ENCODE measurements around the gene HOXB4. TPM values are rescaled to one million over a fixed set of nuclear protein-coding genes. Genes with fewer than 3 reads are reported as not detected.

The HOXB4 gene
- total RNA-seq, 1 experiment from 2014 or later, result 0.22 TPM

DNA sequence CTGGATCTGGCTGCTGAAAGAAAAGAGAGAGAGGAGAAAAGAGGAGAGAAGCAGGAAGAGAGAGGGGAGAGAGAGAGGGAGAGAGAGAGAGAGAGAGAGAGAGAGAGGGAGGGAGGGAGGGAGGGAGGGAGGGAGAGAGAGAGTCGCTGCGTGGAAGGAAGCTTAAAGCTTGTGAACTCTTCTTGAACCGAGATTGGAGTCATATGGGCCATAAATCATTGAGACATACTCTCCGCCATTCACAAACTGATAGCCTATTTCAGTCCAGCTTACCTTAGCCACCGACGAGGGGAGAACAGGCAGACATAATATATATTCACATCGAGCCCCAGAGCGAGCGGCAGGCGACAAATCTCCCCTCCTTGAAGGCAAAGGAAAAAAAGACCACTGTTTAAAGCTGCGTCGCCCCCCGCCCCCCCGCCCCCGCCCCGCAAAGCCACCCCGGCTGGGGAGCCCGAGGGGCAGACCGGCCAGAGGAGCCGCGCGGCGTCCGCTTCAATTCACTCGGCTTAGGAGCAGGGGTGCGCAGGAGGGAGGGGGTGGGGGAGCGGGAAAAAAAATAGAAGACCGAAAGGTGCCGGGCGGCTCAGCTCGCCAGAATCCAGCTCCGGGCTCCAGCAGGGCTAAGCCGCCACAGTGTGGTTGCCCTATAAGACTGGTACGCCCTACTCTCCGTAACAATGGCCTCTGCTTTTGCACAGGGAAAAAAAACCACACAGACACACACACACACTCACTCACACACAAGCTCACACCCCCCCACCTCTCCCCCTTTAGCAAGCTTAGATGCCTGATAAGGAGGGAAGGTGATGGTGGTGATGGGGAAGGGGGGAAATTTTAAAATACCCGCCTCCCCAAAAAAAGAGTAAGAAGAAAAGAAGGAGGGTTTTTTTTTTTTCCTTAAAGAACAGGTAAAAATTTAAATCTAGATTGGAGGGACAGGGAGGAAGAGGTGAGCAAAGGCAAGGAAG is 22.6 kb downstream of the HOXB4 start:
- POLR2A ChIA-PET (ENCODE audit: unreplicated experiment), result interaction anchor here (0.5 to 0.6 kb wide), 2 partner anchors 16 to 507 kb away, joined by 3 to 9 read pairs; no protein-coding TSS in a partner anchor
- no peaks in the 10 kb centered on the region for H3F3A ChIP-seq (ENCODE audit: low read length, unreplicated experiment)
- no peaks in the 10 kb centered on the region for H3K27me3 ChIP-seq (ENCODE audit: low read length)
- H3K4me1 ChIP-seq (ENCODE audit: insufficient read depth, low read length), result peaks cover 25% of the 10 kb centered on the region
- H2AFZ ChIP-seq (ENCODE audit: low read length), result peak overlapping the region; percentile 71
- peak overlapping the region; percentile 67 for H3K4me3 ChIP-seq (ENCODE audit: low read length)
- ATAC-seq (peak; percentile 72), DNase-seq (peak; percentile 72)
- H3K4me2 ChIP-seq (ENCODE audit: low read length), result peak overlapping the region; percentile 92
- TF ChIP-seq EZH2phosphoT487 (IDR thresholded peaks at IDR 0.05; ENCODE audit: borderline replicate concordance, low read length) (no peak), EZH2 (IDR thresholded peaks at IDR 0.05; ENCODE audit: low read length, unreplicated experiment) (no peak)
- TF ChIP-seq, protein P1, sequence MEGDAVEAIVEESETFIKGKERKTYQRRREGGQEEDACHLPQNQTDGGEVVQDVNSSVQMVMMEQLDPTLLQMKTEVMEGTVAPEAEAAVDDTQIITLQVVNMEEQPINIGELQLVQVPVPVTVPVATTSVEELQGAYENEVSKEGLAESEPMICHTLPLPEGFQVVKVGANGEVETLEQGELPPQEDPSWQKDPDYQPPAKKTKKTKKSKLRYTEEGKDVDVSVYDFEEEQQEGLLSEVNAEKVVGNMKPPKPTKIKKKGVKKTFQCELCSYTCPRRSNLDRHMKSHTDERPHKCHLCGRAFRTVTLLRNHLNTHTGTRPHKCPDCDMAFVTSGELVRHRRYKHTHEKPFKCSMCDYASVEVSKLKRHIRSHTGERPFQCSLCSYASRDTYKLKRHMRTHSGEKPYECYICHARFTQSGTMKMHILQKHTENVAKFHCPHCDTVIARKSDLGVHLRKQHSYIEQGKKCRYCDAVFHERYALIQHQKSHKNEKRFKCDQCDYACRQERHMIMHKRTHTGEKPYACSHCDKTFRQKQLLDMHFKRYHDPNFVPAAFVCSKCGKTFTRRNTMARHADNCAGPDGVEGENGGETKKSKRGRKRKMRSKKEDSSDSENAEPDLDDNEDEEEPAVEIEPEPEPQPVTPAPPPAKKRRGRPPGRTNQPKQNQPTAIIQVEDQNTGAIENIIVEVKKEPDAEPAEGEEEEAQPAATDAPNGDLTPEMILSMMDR (conservative IDR thresholded peaks at IDR 0.05; ENCODE audit: low read depth, low read length), result no peak
- H3K27ac ChIP-seq (ENCODE audit: low read length), result peak overlapping the region; percentile 35; the same call in 1 of the 2 replicates
- no TSS peak for BruUV-seq (replicated peaks)
- H3K36me3 ChIP-seq (ENCODE audit: low read depth, low read length), result no peaks in the 10 kb centered on the region
- H3K9me2 ChIP-seq (replicated peaks; ENCODE audit: low read length), result no peaks in the 10 kb centered on the region
- peak overlapping the region; percentile 68 for H3K9ac ChIP-seq (ENCODE audit: low read length)
- no peaks in the 10 kb centered on the region for H3K9me3 ChIP-seq (ENCODE audit: low read length)
- CTCF ChIA-PET, result interaction anchor here (0.6 to 1.1 kb wide), 4 partner anchors 50 to 420 kb away, joined by 4 to 10 read pairs (median 5); no protein-coding TSS in a partner anchor
- intact Hi-C loops (cut with micrococcal nuclease), result loop anchor here (5.0 kb wide), 1 partner anchor 58 kb away; no protein-coding TSS in a partner anchor
- no peaks in the 10 kb centered on the region for H4K20me1 ChIP-seq (ENCODE audit: low read length)
- no peaks in the 10 kb centered on the region; the same call in 1 of the 2 replicates for H3K79me2 ChIP-seq (ENCODE audit: low read length)

DNA sequence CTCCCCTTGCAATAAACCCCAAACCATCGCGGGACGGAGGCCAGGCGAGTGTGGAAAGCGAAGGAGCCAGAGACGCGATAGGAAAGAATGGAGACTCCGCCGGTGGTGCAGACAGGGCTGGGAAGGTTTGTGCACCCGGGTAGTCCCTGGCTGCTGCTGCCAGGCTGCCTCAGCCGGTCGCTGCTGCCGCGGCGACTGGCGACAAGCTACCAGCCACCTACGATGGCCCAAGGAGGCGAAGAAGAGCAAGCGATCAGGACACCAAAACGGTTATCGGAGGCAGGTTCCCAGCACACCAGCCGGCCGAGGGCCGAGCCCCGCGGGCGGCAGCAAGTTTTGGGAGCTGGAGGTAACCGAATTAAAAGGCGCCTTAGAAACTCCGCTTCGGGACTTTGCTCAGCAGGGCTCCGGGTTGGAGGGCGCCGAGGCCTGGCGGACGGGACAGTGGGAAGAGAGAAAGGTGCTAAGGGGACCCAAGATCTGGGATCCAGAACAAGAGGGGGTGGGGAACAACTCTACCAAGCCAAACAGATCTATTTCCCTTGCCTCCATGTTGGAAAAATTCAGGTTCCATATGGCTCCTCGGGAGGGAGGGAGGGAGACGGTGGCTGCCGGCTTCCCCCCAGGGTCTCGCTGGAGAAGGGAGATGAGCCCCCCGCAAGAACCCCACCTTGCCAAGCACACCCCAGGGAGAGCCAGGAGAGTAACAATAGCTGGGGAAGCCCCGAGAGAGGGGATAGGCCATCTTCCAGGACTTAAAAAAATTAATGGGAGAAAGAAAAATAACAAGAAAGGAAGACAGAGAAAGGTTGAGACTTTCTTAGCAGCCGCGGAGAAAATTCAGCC is 23.5 kb downstream of the HOXB4 start:
- Histone ChIP-seq H3K27ac (ENCODE audit: low read length) (0 out of 2 replicates have a peak overlapping the region, but pooled peaks have one; percentile 8), H3K36me3 (ENCODE audit: low read depth, low read length) (no peaks in the 10 kb centered on the region), H3F3A (ENCODE audit: low read length, unreplicated experiment) (no peaks in the 10 kb centered on the region), H3K79me2 (ENCODE audit: low read length) (no peaks in the 10 kb centered on the region; the same call in 1 of the 2 replicates), H3K27me3 (ENCODE audit: low read length) (no peaks in the 10 kb centered on the region), H3K9me3 (ENCODE audit: low read length) (no peaks in the 10 kb centered on the region), H3K9me2 (replicated peaks; ENCODE audit: low read length) (no peaks in the 10 kb centered on the region), H3K4me1 (ENCODE audit: insufficient read depth, low read length) (peaks cover 25% of the 10 kb centered on the region), H3K9ac (ENCODE audit: low read length) (peak overlapping the region; percentile 68), H2AFZ (ENCODE audit: low read length) (peak overlapping the region; percentile 70), H4K20me1 (ENCODE audit: low read length) (no peaks in the 10 kb centered on the region), H3K4me2 (ENCODE audit: low read length) (peak overlapping the region; percentile 92), H3K4me3 (ENCODE audit: low read length) (peak overlapping the region; percentile 67; the same call in 1 of the 2 replicates)
- no peak for ATAC-seq
- no peak for TF ChIP-seq EZH2 (IDR thresholded peaks at IDR 0.05; ENCODE audit: low read length, unreplicated experiment)
- TF ChIP-seq EZH2phosphoT487 (IDR thresholded peaks at IDR 0.05; ENCODE audit: borderline replicate concordance, low read length), result no peak
- TF ChIP-seq, protein P1 (conservative IDR thresholded peaks at IDR 0.05; ENCODE audit: low read depth, low read length), result no peak
- intact Hi-C loops (cut with micrococcal nuclease), result loop anchor here (5.0 kb wide), 1 partner anchor 57 kb away; no protein-coding TSS in a partner anchor
- ChIA-PET POLR2A (ENCODE audit: unreplicated experiment) (interaction anchor here (0.5 kb wide), 1 partner anchor 506 kb away, joined by 9 read pairs; no protein-coding TSS in a partner anchor), CTCF (interaction anchor here (0.8 to 1.1 kb wide), 2 partner anchors 53 to 203 kb away, joined by 4 to 5 read pairs; no protein-coding TSS in a partner anchor)
- BruUV-seq (replicated peaks), result TSS peak; percentile 30
- DNase-seq, result no peak

All from PC-3 (cell line).